Esophagus muscularis mucosa (tissue), 4 donors: ENCODE results near the gene HPDL. TPM values are rescaled to one million over a fixed set of nuclear protein-coding genes. Genes with fewer than 3 reads are reported as not detected.

Source experiments
- DNase-seq: peaks from one replicate; pipeline ENCODE4 v3.0.0-alpha.2; 2017; ENCODE audit errors: extremely low spot score
- H3K27ac ChIP-seq, 4 donors: fragments of 200-600 bp; sonication (generic); replicated peaks in 1 of 4; 1 replicate in 3 of 4; 2 replicates in 1 of 4; pipeline ENCODE4 v1.5.1; 2016 to 2019; ENCODE audit warnings: mild to moderate bottlenecking in 1 of 4
- H3K27me3 ChIP-seq, 4 donors: fragments of 200-600 bp; sonication (generic); one replicate each; pipeline versions ENCODE4 v1.5.1 to v1.6.0; 2016 to 2019
- H3K36me3 ChIP-seq, 4 donors: fragments of 200-600 bp; sonication (generic); one replicate each; pipeline ENCODE4 v1.5.1; 2016 to 2019
- H3K4me1 ChIP-seq, 4 donors: fragments of 200-600 bp; sonication (generic); one replicate each; pipeline ENCODE4 v1.5.1; 2016 to 2019
- H3K4me3 ChIP-seq, 4 donors: fragments of 200-600 bp; sonication (generic); 1 replicate in 2 of 4; 2 replicates in 2 of 4; pipeline ENCODE4 v1.5.1; 2016 to 2019; ENCODE audit warnings: mild to moderate bottlenecking in 4 of 4, moderate library complexity in 1 of 4
- H3K9me3 ChIP-seq, 4 donors: fragments of 200-600 bp; sonication (generic); 1 replicate in 3 of 4; 2 replicates in 1 of 4; pipeline ENCODE4 v1.5.1; 2016 to 2019
- EP300 ChIP-seq: sonication (generic); formaldehyde crosslinking; IDR thresholded peaks from one replicate; pipeline ENCODE4 v1.6.1; 2017; ENCODE audit warnings: antibody characterized with exemption
- POLR2A ChIP-seq: fragments of 450-650 bp; IDR thresholded peaks from one replicate; pipeline ENCODE4 v1.6.1; 2017; ENCODE audit warnings: antibody characterized with exemption, moderate library complexity, mild to moderate bottlenecking, low read depth
- POLR2AphosphoS5 ChIP-seq, 2 donors: sonication (generic); formaldehyde crosslinking; IDR thresholded peaks; one replicate each; pipeline ENCODE4 v1.6.1; 2017; ENCODE audit warnings: antibody characterized with exemption in 2 of 2
- WGBS: methylation state at CpG from one replicate; pipeline ENCODE4 v1.1.5; 2018; 5-methylcytosine and 5-hydroxymethylcytosine counted together
- intact Hi-C: fragments of 100-400 bp; cut with DNase I; formaldehyde crosslinking; loops from one replicate; pipeline ENCODE4 v1.15.1; 2023
- total RNA-seq, 4 donors: library from RNA; depleted of rRNA; stranded (reverse); fragments of >200 nt; gene quantifications; one replicate each; pipeline versions ENCODE4 v1.1.0 to v1.2.1, GENCODE V29; 2016
- TF ChIP-seq, protein P1 (sequence below), 3 experiments: fragments of 200-600 bp in 2 of 3; fragments of 450-650 bp in 1 of 3; sonication (generic) in 2 of 3; IDR thresholded peaks; one replicate each; pipeline ENCODE4 v1.5.1; 2017 to 2019; ENCODE audit warnings: antibody characterized with exemption in 3 of 3, mild to moderate bottlenecking in 2 of 3, moderate library complexity in 1 of 3

Gene HPDL
- total RNA-seq, 4 donors from 2014 or later = 0.17 to 0.19 TPM; not detected in 2

DNA sequence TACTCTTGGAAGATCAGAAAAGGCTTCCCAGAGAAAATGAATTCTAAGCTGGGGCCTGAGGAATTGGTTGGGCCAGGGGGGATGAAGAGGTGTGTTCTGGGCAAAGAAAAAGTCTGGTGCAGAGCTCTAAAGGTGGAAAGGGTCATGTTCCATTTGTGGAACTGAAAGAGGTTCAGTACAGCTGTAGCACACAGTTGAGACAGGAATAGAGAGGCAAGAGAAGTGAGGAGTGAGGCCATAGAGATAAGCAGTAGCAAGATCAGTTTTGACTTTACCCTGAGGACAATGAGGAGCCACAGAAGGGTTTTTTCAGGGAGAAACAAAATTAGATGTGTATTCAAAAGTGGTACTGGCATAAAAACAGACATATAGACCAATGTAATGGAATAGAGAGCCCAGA, 43.9 kb downstream of the HPDL start:
- H3K27me3 ChIP-seq = no peaks in the 10 kb centered on the region
- no peak for TF ChIP-seq POLR2AphosphoS5 (IDR thresholded peaks at IDR 0.05)
- TF ChIP-seq POLR2A = no peak
- TF ChIP-seq, protein P1, sequence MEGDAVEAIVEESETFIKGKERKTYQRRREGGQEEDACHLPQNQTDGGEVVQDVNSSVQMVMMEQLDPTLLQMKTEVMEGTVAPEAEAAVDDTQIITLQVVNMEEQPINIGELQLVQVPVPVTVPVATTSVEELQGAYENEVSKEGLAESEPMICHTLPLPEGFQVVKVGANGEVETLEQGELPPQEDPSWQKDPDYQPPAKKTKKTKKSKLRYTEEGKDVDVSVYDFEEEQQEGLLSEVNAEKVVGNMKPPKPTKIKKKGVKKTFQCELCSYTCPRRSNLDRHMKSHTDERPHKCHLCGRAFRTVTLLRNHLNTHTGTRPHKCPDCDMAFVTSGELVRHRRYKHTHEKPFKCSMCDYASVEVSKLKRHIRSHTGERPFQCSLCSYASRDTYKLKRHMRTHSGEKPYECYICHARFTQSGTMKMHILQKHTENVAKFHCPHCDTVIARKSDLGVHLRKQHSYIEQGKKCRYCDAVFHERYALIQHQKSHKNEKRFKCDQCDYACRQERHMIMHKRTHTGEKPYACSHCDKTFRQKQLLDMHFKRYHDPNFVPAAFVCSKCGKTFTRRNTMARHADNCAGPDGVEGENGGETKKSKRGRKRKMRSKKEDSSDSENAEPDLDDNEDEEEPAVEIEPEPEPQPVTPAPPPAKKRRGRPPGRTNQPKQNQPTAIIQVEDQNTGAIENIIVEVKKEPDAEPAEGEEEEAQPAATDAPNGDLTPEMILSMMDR (IDR thresholded peaks at IDR 0.05) = no peak
- TF ChIP-seq EP300 = no peak
- H3K9me3 ChIP-seq = no peaks in the 10 kb centered on the region
- intact Hi-C loops = no loop called here
- no peak overlapping the region for H3K27ac ChIP-seq
- no peak for DNase-seq
- H3K4me1 ChIP-seq = peaks cover 0 to 17% (median 7%) of the 10 kb centered on the region in 4 donors
- no peaks in the 10 kb centered on the region for H3K36me3 ChIP-seq
- H3K4me3 ChIP-seq = no peak overlapping the region

DNA sequence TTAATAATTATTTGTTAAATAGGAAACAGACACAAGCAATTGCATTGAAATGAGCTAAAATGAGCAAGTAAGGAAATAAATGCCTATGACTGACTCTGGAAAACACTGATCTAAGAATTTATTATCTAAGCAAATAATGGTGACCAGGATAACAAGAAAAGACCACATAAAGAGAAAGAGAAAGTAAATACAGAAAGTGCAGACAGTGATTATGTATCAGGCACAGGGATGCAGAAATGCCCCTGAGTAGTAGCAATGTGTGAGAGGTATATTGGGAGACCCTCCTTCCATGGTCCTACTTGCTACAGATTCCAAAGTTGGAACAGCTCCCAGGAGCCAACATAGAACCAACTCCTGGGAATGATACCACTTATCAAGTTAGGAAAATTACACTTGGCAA, 46.9 kb downstream of the HPDL start:
- no peak overlapping the region for H3K4me3 ChIP-seq
- intact Hi-C loops = no loop called here
- H3K27ac ChIP-seq = no peak overlapping the region
- no peak for DNase-seq
- no peak for TF ChIP-seq POLR2A
- TF ChIP-seq EP300 = no peak
- TF ChIP-seq, protein P1 (IDR thresholded peaks at IDR 0.05) = no peak
- no peak for TF ChIP-seq POLR2AphosphoS5 (IDR thresholded peaks at IDR 0.05)
- no peaks in the 10 kb centered on the region for H3K36me3 ChIP-seq
- H3K9me3 ChIP-seq = no peaks in the 10 kb centered on the region
- H3K4me1 ChIP-seq = peaks cover 0 to 29% (median 16%) of the 10 kb centered on the region in 4 donors
- no peaks in the 10 kb centered on the region for H3K27me3 ChIP-seq

DNA sequence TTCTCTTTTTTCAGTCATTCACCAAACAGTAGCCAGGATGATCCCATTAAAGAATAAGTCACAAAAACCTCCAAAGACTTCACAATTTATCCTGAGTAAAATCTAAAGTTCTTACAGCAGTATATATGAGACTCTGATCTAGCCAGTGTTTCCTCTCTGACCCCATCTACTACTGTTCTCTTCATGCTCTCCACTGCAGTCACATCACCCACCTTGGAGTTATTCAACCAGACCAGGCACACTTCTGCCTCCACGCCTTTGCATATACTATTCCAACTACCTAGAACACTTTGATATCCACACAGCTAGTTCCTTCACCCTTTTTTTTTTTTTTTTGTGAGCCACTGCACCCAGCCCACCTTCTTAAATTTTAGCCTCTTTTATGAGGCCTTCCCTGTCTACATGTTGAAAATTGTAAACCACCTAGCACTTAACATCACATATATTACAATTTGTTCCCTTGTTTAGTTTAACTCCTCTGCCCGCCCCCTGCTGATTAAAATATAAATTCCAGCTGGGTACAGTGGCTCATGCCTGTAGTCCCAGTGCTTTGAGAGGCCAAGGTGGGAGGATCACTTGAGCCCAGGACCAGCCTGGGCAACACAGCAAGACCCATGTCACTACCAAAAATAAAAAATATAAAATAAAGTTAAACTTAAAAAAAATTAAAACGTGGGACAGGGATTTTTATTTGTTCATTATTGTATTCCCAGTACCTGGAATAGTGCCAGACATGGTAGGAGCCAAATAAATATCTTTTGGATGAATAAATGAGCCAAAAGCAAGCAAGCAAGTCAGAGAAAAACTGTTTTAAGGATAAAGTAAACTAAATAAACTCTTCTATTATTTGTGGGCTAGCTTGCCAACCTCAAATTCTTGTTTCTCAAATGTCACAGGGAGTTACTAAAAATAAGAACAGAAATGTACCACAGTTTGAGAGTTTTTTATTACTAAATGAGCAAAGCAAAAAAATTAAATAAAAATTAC, 48.7 kb downstream of the HPDL start:
- no peak for TF ChIP-seq EP300
- TF ChIP-seq POLR2A = no peak
- TF ChIP-seq POLR2AphosphoS5 (IDR thresholded peaks at IDR 0.05) = no peak
- TF ChIP-seq, protein P1 (IDR thresholded peaks at IDR 0.05) = peak in 1 of 3 experiments; percentile 13
- no peak overlapping the region for H3K4me3 ChIP-seq
- no peaks in the 10 kb centered on the region for H3K27me3 ChIP-seq
- 55% methylated on average over 3 of the region's 3 CpGs for WGBS
- no peaks in the 10 kb centered on the region for H3K36me3 ChIP-seq
- intact Hi-C loops = no loop called here
- DNase-seq = no peak
- no peaks in the 10 kb centered on the region for H3K9me3 ChIP-seq
- peaks cover 0 to 29% (median 16%) of the 10 kb centered on the region in 4 donors for H3K4me1 ChIP-seq
- H3K27ac ChIP-seq = peak overlapping the region in 1 of 4 donors; percentile 14

DNA sequence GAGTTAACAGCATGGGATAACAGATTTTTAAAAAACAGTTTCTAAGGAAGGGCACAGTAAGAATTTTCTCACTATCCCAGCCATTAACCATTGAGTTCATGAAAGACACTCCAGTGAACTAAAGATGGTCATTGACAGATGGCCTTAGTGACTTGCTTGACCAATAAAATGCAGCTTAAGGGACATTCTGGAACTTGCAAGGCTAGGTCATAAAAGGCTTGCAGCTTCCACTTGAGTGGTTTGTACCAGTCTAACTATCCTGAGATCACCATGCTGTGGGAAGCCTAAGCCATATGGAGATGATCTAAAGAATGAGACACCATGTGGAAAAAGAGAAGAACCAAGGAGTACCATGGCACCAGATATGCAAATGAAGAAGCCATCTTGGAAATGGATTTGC, 51.5 kb downstream of the HPDL start:
- intact Hi-C loops = no loop called here

More for the DNA sequence above, 51.5 kb downstream of the HPDL start:
- DNase-seq = no peak
- Histone ChIP-seq H3K27ac (no peak overlapping the region), H3K4me1 (peaks cover 0 to 29% (median 16%) of the 10 kb centered on the region in 4 donors), H3K9me3 (no peaks in the 10 kb centered on the region), H3K4me3 (no peak overlapping the region), H3K27me3 (no peaks in the 10 kb centered on the region), H3K36me3 (no peaks in the 10 kb centered on the region)
- no peak for TF ChIP-seq EP300
- TF ChIP-seq POLR2AphosphoS5 (IDR thresholded peaks at IDR 0.05) = no peak
- TF ChIP-seq, protein P1 (IDR thresholded peaks at IDR 0.05) = no peak
- TF ChIP-seq POLR2A = no peak

Other genes with a start within 250 kb of the HPDL start
- gene ZSWIM5, start 120.3 kb upstream of the HPDL start, total RNA-seq = 1 to 10 TPM; 3.3 to 6.2 (median 5.3) TPM
- 10 to 100 TPM in 1 of 4 donors, 1 to 10 TPM in 3; 5.0 to 11.8 (median 7.6) TPM for gene TOE1, start 13.3 kb downstream of the HPDL start, total RNA-seq
- 10 to 100 TPM in 3 of 4 donors, 1 to 10 TPM in 1; 10.0 to 22.1 (median 14.9) TPM for gene MUTYH, start 13.5 kb downstream of the HPDL start, total RNA-seq
- gene TESK2, start 164.3 kb downstream of the HPDL start, total RNA-seq = 1 to 10 TPM; 3.3 to 6.5 (median 4.8) TPM
- 1 to 10 TPM in 2 of 4 donors, under 1 TPM in 2; 0.50 to 1.3 (median 0.98) TPM for gene CCDC163, start 173.2 kb downstream of the HPDL start, total RNA-seq
- gene MMACHC, start 173.4 kb downstream of the HPDL start, total RNA-seq = 1 to 10 TPM; 1.3 to 4.6 (median 3.3) TPM
- 100 to 1,000 TPM; 244 to 349 (median 321) TPM for gene PRDX1, start 195.0 kb downstream of the HPDL start, total RNA-seq
- 10 to 100 TPM; 45.6 to 64.0 (median 51.0) TPM for gene AKR1A1, start 223.9 kb downstream of the HPDL start, total RNA-seq